ENCODE data around the gene SENP3.
"Not testable (repeated sequence)": the region's sequence is repeated elsewhere in the genome, so short reads cannot be mapped to it uniquely, and the experiment has no call there.

GRCh38 chr17:7597561-7597960, 35.8 kb downstream of the SENP3 start:
- not testable (repeated sequence) for TF ChIP-seq CTCF (conservative IDR thresholded peaks at IDR 0.05; ENCODE audit: low read depth, low read length); EZH2 (IDR thresholded peaks at IDR 0.05; ENCODE audit: borderline replicate concordance, low read depth, low read length, poor library complexity, severe bottlenecking)
